Smooth muscle cell (in vitro differentiated cells): Measurements from ENCODE around the gene IGSF3. TPM values are rescaled to one million over a fixed set of nuclear protein-coding genes. Genes with fewer than 3 reads are reported as not detected.

ENCODE experiments used
- DNase-seq: peaks from one replicate; lab custom pipeline; 2025; ENCODE audit not compliant: unreplicated experiment; lab: John Stamatoyannopoulos, UW
- H2AFZ ChIP-seq: fragments of 200-600 bp; sonication (generic); 2 replicates; pipeline ENCODE4 v1.6.0; 2016; ENCODE audit warnings: antibody characterized with exemption, low read depth, mild to moderate bottlenecking
- H3F3A ChIP-seq: fragments of 200-600 bp; sonication (generic); 2 replicates; pipeline ENCODE4 v1.6.0; 2017; ENCODE audit warnings: antibody characterized with exemption, low read depth
- H3K27ac ChIP-seq: fragments of 200-600 bp; sonication (generic); 2 replicates; pipeline ENCODE4 v1.5.1; 2016; ENCODE audit warnings: low read depth, mild to moderate bottlenecking
- H3K27me3 ChIP-seq: fragments of 200-600 bp; sonication (generic); 2 replicates; pipeline ENCODE4 v1.6.1; 2016; ENCODE audit warnings: low read depth, mild to moderate bottlenecking
- H3K36me3 ChIP-seq: fragments of 200-600 bp; sonication (generic); 2 replicates; pipeline ENCODE4 v1.5.1; 2016; ENCODE audit warnings: low read depth
- H3K4me1 ChIP-seq: fragments of 200-600 bp; sonication (generic); 2 replicates; pipeline ENCODE4 v1.5.1; 2016; ENCODE audit warnings: low read depth
- H3K4me2 ChIP-seq: fragments of 200-600 bp; sonication (generic); 2 replicates; pipeline ENCODE4 v1.6.0; 2016; ENCODE audit warnings: mild to moderate bottlenecking
- H3K4me3 ChIP-seq: fragments of 200-600 bp; sonication (generic); 2 replicates; pipeline ENCODE4 v1.5.1; 2016; ENCODE audit warnings: mild to moderate bottlenecking
- H3K79me2 ChIP-seq: fragments of 200-600 bp; sonication (generic); 2 replicates; pipeline ENCODE4 v1.6.0; 2016; ENCODE audit warnings: low read depth, mild to moderate bottlenecking
- H3K9ac ChIP-seq: fragments of 200-600 bp; sonication (generic); 2 replicates; pipeline ENCODE4 v1.6.0; 2016; ENCODE audit warnings: low read depth
- H3K9me3 ChIP-seq: fragments of 200-600 bp; sonication (generic); replicated peaks from 2 replicates; pipeline ENCODE4 v1.5.1; 2016; ENCODE audit warnings: low read depth
- H4K20me1 ChIP-seq: fragments of 200-600 bp; sonication (generic); 2 replicates; pipeline ENCODE4 v1.6.0; 2016; ENCODE audit warnings: low read depth
- WGBS: methylation state at CpG from one replicate; pipeline ENCODE4 v1.1.7; 2016; ENCODE audit warnings: low lambda C conversion rate; 5-methylcytosine and 5-hydroxymethylcytosine counted together
- polyA plus RNA-seq: library from polyadenylated mRNA; unstranded; fragments of >200 nt; fragmentation: Nextera tagmentation; extraction: Ambion mirVana; gene quantifications from 2 replicates; pipeline ENCODE4 v1.2.1, GENCODE V29; 2016
- total RNA-seq: library from RNA; depleted of rRNA; stranded (reverse); fragments of >200 nt; gene quantifications from 2 replicates; pipeline ENCODE4 v1.2.3, GENCODE V29; 2014
- TF ChIP-seq, protein P1 (sequence below): fragments of 200-600 bp; sonication (generic); IDR thresholded peaks from 2 replicates; pipeline ENCODE4 v1.5.1; 2017; ENCODE audit warnings: borderline replicate concordance, mild to moderate bottlenecking, antibody characterized with exemption; ENCODE audit not compliant: insufficient read depth, poor library complexity, severe bottlenecking

Gene IGSF3
- total and polyA plus RNA-seq, 2 experiments from 2014 or later = 11.9 to 28.4 TPM

GRCh38 chr1:116712510-116712909 is 45.0 kb upstream of the IGSF3 start:
- Histone ChIP-seq H3K27me3 (no peaks in the 10 kb centered on the region), H4K20me1 (no peaks in the 10 kb centered on the region), H3K36me3 (no peaks in the 10 kb centered on the region), H2AFZ (no peak overlapping the region), H3F3A (peaks cover 2% of the 10 kb centered on the region), H3K9me3 (no peaks in the 10 kb centered on the region), H3K4me1 (peaks cover 7% of the 10 kb centered on the region), H3K9ac (no peak overlapping the region), H3K79me2 (no peaks in the 10 kb centered on the region), H3K4me2 (no peak overlapping the region), H3K27ac (no peak overlapping the region), H3K4me3 (no peak overlapping the region)
- WGBS = 57% methylated on average over 6 of the region's 6 CpGs
- TF ChIP-seq, protein P1, sequence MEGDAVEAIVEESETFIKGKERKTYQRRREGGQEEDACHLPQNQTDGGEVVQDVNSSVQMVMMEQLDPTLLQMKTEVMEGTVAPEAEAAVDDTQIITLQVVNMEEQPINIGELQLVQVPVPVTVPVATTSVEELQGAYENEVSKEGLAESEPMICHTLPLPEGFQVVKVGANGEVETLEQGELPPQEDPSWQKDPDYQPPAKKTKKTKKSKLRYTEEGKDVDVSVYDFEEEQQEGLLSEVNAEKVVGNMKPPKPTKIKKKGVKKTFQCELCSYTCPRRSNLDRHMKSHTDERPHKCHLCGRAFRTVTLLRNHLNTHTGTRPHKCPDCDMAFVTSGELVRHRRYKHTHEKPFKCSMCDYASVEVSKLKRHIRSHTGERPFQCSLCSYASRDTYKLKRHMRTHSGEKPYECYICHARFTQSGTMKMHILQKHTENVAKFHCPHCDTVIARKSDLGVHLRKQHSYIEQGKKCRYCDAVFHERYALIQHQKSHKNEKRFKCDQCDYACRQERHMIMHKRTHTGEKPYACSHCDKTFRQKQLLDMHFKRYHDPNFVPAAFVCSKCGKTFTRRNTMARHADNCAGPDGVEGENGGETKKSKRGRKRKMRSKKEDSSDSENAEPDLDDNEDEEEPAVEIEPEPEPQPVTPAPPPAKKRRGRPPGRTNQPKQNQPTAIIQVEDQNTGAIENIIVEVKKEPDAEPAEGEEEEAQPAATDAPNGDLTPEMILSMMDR = no peak
- DNase-seq = no peak

GRCh38 chr1:116711263-116711840 is 43.8 kb upstream of the IGSF3 start:
- Histone ChIP-seq H2AFZ (peak overlapping the region; percentile 90), H3K9me3 (no peaks in the 10 kb centered on the region), H3K79me2 (no peaks in the 10 kb centered on the region), H3F3A (peaks cover 2% of the 10 kb centered on the region), H4K20me1 (no peaks in the 10 kb centered on the region), H3K4me2 (peak overlapping the region; percentile 51), H3K9ac (no peak overlapping the region), H3K36me3 (no peaks in the 10 kb centered on the region), H3K4me1 (peaks cover 7% of the 10 kb centered on the region), H3K27ac (no peak overlapping the region), H3K4me3 (no peak overlapping the region), H3K27me3 (no peaks in the 10 kb centered on the region)
- TF ChIP-seq, protein P1 = no peak
- 91% methylated on average over 2 of the region's 2 CpGs for WGBS
- DNase-seq = no peak

DNA sequence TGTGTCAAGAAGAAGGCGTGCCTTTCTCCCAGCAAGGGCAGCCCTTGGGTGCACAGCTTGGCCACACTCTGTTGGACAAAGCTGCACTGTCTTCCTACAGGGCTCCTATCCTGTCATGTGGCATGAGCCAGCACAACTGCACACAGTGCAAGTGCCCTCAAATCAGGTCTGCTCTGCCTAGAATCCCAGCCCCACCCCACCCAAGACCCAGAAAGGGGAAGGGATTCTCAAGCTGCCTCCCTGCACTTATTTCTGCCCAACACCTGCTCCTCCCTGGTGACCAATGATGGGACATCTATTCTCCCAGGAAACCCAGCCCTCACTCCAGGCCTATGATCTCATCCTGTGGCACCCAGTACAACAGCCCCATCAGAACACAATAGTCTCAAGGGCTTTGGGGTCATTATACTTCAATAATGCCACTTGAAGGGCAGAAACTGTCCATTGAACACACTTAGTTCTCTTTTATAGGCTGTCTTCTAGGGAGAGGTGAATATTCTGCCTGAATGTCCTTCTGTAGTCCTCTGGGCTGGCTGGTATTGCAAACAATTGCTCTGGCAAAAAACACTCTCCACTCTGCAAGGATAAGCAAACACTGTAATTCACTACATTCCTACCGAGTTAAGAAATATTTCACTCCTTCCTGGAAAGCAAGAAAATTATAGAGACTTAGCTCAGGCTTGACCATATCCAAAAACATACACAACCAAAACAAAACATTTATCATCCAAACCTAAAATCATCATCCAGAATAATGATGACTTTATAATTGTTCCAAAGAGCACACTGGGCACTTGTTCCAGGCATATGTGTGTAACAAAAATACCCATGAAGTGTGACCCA is 43.1 kb upstream of the IGSF3 start:
- TF ChIP-seq, protein P1 = no peak
- Histone ChIP-seq H3F3A (peaks cover 2% of the 10 kb centered on the region), H3K79me2 (no peaks in the 10 kb centered on the region), H3K27me3 (no peaks in the 10 kb centered on the region), H3K4me1 (peaks cover 7% of the 10 kb centered on the region), H3K9me3 (no peaks in the 10 kb centered on the region), H3K27ac (no peak overlapping the region), H3K36me3 (no peaks in the 10 kb centered on the region), H3K4me3 (no peak overlapping the region), H3K4me2 (peak overlapping the region; percentile 51), H2AFZ (peak overlapping the region; percentile 90), H4K20me1 (no peaks in the 10 kb centered on the region), H3K9ac (no peak overlapping the region)
- DNase-seq = no peak
- WGBS = 67% methylated on average over 2 of the region's 2 CpGs
